H1 (cell line): ENCODE measurements around the gene MCM7. TPM values are rescaled to one million over a fixed set of nuclear protein-coding genes. Genes with fewer than 3 reads are reported as not detected.

ENCODE experiments used
- CTCF ChIA-PET: fragments of 300-600 bp; sonication (Branson Sonifier 250); formaldehyde crosslinking; loops from one replicate; lab custom pipeline; 2021; ENCODE audit not compliant: partially characterized antibody; lab: Charles Lee
- POLR2A ChIA-PET: fragments of 300-600 bp; sonication (Branson Sonifier 250); formaldehyde crosslinking; loops from one replicate; lab custom pipeline; 2021; ENCODE audit warnings: inconsistent platforms; ENCODE audit not compliant: partially characterized antibody; lab: Charles Lee
- DNase-seq, 2 experiments: peaks; one replicate each; pipeline versions ENCODE4 v3.0.0 to v3.0.0-alpha.2; 2010 to 2022; ENCODE audit warnings: low spot score in 2 of 2, low read depth in 1 of 2, mixed read lengths in 1 of 2
- FAIRE-seq: peaks from 2 replicates; lab custom pipeline; 2011; peaks lifted over from hg19 to GRCh38; lab: Jason Lieb, UNC
- H2AFZ ChIP-seq: 2 replicates; pipeline ENCODE4 v1.8.1; 2012; ENCODE audit warnings: low read length, inconsistent platforms
- H2AK5ac ChIP-seq: 2 replicates; pipeline ENCODE4 v1.6.1; 2013; ENCODE audit warnings: low read depth, low read length
- H2BK120ac ChIP-seq: replicated peaks from 2 replicates; pipeline ENCODE3; 2013; ENCODE audit warnings: low read depth, low read length, inconsistent platforms
- H2BK12ac ChIP-seq: 2 replicates; pipeline ENCODE4 v1.6.1; 2013; ENCODE audit warnings: low read depth, low read length
- H2BK15ac ChIP-seq: 2 replicates; pipeline ENCODE4 v1.6.1; 2013; ENCODE audit warnings: low read length
- H2BK20ac ChIP-seq: 2 replicates; pipeline ENCODE4 v1.6.1; 2013; ENCODE audit warnings: low read length
- H2BK5ac ChIP-seq: 2 replicates; pipeline ENCODE4 v1.6.1; 2013; ENCODE audit warnings: low read depth, low read length
- H3K14ac ChIP-seq: 2 replicates; pipeline ENCODE4 v1.6.1; 2013; ENCODE audit warnings: inconsistent platforms; ENCODE audit not compliant: insufficient read length
- H3K18ac ChIP-seq: 2 replicates; pipeline ENCODE4 v1.6.1; 2013; ENCODE audit warnings: low read length; ENCODE audit errors: extremely low read depth
- H3K23ac ChIP-seq: 2 replicates; pipeline ENCODE4 v1.6.1; 2013; ENCODE audit warnings: inconsistent platforms; ENCODE audit not compliant: insufficient read length
- H3K23me2 ChIP-seq: 2 replicates; pipeline ENCODE4 v1.6.1; 2013; ENCODE audit warnings: low read depth, low read length
- H3K27ac ChIP-seq: 2 replicates; pipeline ENCODE4 v1.6.1; 2011; ENCODE audit warnings: low read depth, low read length, inconsistent platforms
- H3K27me3 ChIP-seq, 4 experiments: replicated peaks in 1 of 4; 1 replicate in 1 of 4; 2 replicates in 3 of 4; pipeline versions ENCODE4 v1.6.1 to v1.8.1; 2011 to 2013; ENCODE audit warnings: low read length in 3 of 4, mild to moderate bottlenecking in 3 of 4, inconsistent platforms in 2 of 4, mixed read lengths in 2 of 4, moderate library complexity in 1 of 4; ENCODE audit not compliant: control insufficient read depth in 3 of 4, insufficient read depth in 3 of 4; ENCODE audit errors: extremely low read depth in 1 of 4
- H3K36me3 ChIP-seq, 4 experiments: 2 replicates each; pipeline versions ENCODE4 v1.6.1 to v1.8.1; 2011 to 2013; ENCODE audit warnings: mild to moderate bottlenecking in 4 of 4, low read length in 3 of 4, moderate library complexity in 2 of 4, control low read depth in 1 of 4, inconsistent platforms in 1 of 4; ENCODE audit not compliant: insufficient read depth in 4 of 4, control insufficient read depth in 2 of 4
- H3K4ac ChIP-seq: replicated peaks from 2 replicates; pipeline ENCODE3; 2013; ENCODE audit warnings: low read length, low read depth, mixed read lengths, inconsistent platforms; ENCODE audit not compliant: insufficient read length
- H3K4me1 ChIP-seq, 4 experiments: replicated peaks in 1 of 4; 1 replicate in 1 of 4; 2 replicates in 3 of 4; pipeline versions ENCODE4 v1.6.1 to v1.8.1; 2011 to 2013; ENCODE audit warnings: low read length in 3 of 4, inconsistent platforms in 2 of 4, mixed read lengths in 1 of 4; ENCODE audit not compliant: insufficient read depth in 4 of 4, control insufficient read depth in 3 of 4
- H3K4me2 ChIP-seq, 2 experiments: 2 replicates each; pipeline versions ENCODE4 v1.6.1 to v1.8.1; 2011 to 2013; ENCODE audit warnings: low read depth in 2 of 2, low read length in 2 of 2, control low read depth in 1 of 2, inconsistent platforms in 1 of 2, mild to moderate bottlenecking in 1 of 2; ENCODE audit not compliant: insufficient read depth in 1 of 2
- H3K4me3 ChIP-seq, 4 experiments: fragments of 200-600, 300-600 bp in 1 of 4; sonication (generic), shearing (Covaris generic), sonication (Bioruptor Twin) in 1 of 4; 2 replicates each; pipeline versions ENCODE4 v1.5.1 to v1.8.1; 2011 to 2016; ENCODE audit warnings: low read length in 4 of 4, low read depth in 3 of 4, control low read depth in 2 of 4, inconsistent platforms in 2 of 4, mild to moderate bottlenecking in 2 of 4, mixed read lengths in 1 of 4, moderate library complexity in 1 of 4; ENCODE audit not compliant: insufficient read depth in 2 of 4; ENCODE audit errors: extremely low read depth in 1 of 4
- H3K56ac ChIP-seq: replicated peaks from 2 replicates; pipeline ENCODE3; 2013; ENCODE audit warnings: low read depth, mild to moderate bottlenecking, mixed read lengths, low read length, inconsistent platforms; ENCODE audit not compliant: insufficient read length
- H3K79me1 ChIP-seq: 2 replicates; pipeline ENCODE4 v1.6.1; 2013; ENCODE audit warnings: low read depth, low read length, control low read depth
- H3K79me2 ChIP-seq, 2 experiments: 2 replicates each; pipeline versions ENCODE4 v1.6.1 to v1.8.1; 2012 to 2013; ENCODE audit warnings: low read length in 2 of 2, mild to moderate bottlenecking in 2 of 2, inconsistent platforms in 1 of 2; ENCODE audit not compliant: insufficient read depth in 2 of 2, control insufficient read depth in 1 of 2
- H3K9ac ChIP-seq, 4 experiments: replicated peaks in 1 of 4; 1 replicate in 1 of 4; 2 replicates in 3 of 4; pipeline versions ENCODE4 v1.6.1 to v1.8.1; 2011 to 2013; ENCODE audit warnings: low read depth in 3 of 4, low read length in 3 of 4, control low read depth in 2 of 4, mild to moderate bottlenecking in 2 of 4, moderate library complexity in 2 of 4, inconsistent platforms in 1 of 4; ENCODE audit errors: extremely low read depth in 1 of 4
- H3K9me3 ChIP-seq, 2 experiments: 2 replicates each; pipeline versions ENCODE4 v1.6.1 to v1.8.1; 2012 to 2013; ENCODE audit warnings: mild to moderate bottlenecking in 2 of 2, moderate library complexity in 2 of 2, control low read depth in 1 of 2, inconsistent platforms in 1 of 2, low read depth in 1 of 2, low read length in 1 of 2, mixed read lengths in 1 of 2; ENCODE audit not compliant: insufficient read depth in 2 of 2
- H4K20me1 ChIP-seq, 2 experiments: replicated peaks in 1 of 2; 2 replicates each; pipeline versions ENCODE3 to v1.8.1; 2011 to 2013; ENCODE audit warnings: inconsistent platforms in 2 of 2, low read length in 2 of 2, mild to moderate bottlenecking in 1 of 2; ENCODE audit not compliant: insufficient read depth in 2 of 2, control insufficient read depth in 1 of 2
- H4K5ac ChIP-seq: 2 replicates; pipeline ENCODE4 v1.6.1; 2013; ENCODE audit warnings: low read length, low read depth, mixed read lengths, inconsistent platforms; ENCODE audit not compliant: insufficient read length
- H4K8ac ChIP-seq: 2 replicates; pipeline ENCODE4 v1.8.0; 2013; ENCODE audit warnings: mild to moderate bottlenecking, moderate library complexity, low read length, inconsistent platforms; ENCODE audit not compliant: insufficient read depth; ENCODE audit errors: extremely low read depth
- H4K91ac ChIP-seq: replicated peaks from 2 replicates; pipeline ENCODE3; 2013; ENCODE audit warnings: low read length, mixed read lengths, inconsistent platforms; ENCODE audit not compliant: insufficient read length
- CHD1 ChIP-seq: IDR thresholded peaks from 2 replicates; pipeline ENCODE4 v1.6.1; 2012; ENCODE audit warnings: low read depth, low read length, improper control_type of control experiment
- POU5F1 ChIP-seq: IDR thresholded peaks from 2 replicates; pipeline ENCODE4 v1.6.1; 2011; ENCODE audit warnings: low read depth, mild to moderate bottlenecking, low read length, moderate library complexity
- SP4 ChIP-seq: IDR thresholded peaks from 2 replicates; pipeline ENCODE4 v1.6.1; 2012; ENCODE audit warnings: low read length, inconsistent platforms
- WGBS, 2 experiments: shearing (Covaris generic) in 1 of 2; methylation state at CpG; one replicate each; pipeline versions ENCODE4 v1.1.6 to v1.1.7; 2013 to 2015; ENCODE audit warnings: low lambda C conversion rate in 2 of 2, mixed read lengths in 2 of 2, inconsistent platforms in 1 of 2, low coverage in 1 of 2, missing lambda C conversion rate in 1 of 2; ENCODE audit not compliant: insufficient replicate concordance in 2 of 2, insufficient coverage in 1 of 2, insufficient read length in 1 of 2; ENCODE audit errors: extremely low coverage in 1 of 2, missing lambda C conversion rate in 1 of 2; 5-methylcytosine and 5-hydroxymethylcytosine counted together
- polyA plus RNA-seq, 7 experiments: library from polyadenylated mRNA; depleted of rRNA in 3 of 7; stranded (reverse) in 5 of 7; unstranded in 2 of 7; fragments of >200 nt in 5 of 7; fragments of 200-250 nt in 2 of 7; gene quantifications; 1 replicate in 5 of 7; 2 replicates in 1 of 7; 4 replicates in 1 of 7; pipeline versions ENCODE4 v1.2.1 to v1.2.3, GENCODE V29; 2011 to 2013; ENCODE audit warnings: missing spikeins in 2 of 7, mixed read lengths in 2 of 7
- total RNA-seq: library from RNA; stranded (reverse); fragmentation: NEBNext Ultra II Directional; extraction: Animal tissue kit (Norgen Biotek cat#: 25700); gene quantifications from 2 replicates; pipeline ENCODE4 v1.2.1, GENCODE V29; 2021

Gene MCM7
- total and polyA plus RNA-seq, 2 of the 8 experiments (the other 6 are each of a cell fraction or from before 2014, with no cell fraction given) = 313 to 344 TPM

DNA sequence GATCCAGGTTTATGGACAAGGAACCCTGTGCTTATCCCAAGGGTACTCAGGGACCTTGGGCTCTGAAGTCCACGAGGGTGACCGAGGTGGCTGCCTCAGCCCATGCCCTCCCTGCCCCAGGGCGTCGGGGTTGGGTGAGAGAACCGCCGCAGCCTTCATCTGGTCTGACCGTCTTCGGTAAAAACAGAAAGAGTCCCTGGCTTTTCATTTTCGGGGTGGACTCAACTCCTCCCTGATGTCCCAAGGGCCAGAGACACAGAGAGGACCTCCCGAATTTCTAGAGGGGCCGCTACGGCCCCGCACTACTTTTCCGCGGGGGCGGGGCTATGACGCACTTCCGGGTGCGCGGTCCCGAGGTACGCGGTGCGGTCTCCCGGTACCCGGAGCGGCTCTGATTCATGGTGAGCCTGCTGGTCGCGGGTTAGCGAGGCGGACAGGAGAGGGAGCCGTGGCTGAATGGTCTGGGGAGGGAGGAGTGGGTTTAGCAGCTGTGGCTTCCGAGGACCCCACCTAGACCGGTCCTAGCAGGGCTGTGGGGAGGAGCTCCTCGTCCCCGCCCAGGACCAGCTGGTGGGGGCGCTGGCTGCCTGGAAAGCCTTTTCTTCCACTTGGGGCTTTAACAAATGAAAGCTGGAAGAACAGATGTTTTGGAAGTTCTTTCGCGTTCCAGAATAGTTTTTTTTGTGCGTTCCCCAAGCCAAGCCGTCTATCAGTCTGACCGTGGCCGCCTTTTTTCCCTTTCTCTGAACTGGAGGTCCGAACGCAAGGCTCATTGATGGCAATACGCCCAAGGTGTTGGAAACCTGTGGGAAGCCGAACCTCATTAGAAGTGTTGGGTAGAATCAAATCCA lies 51.5 kb downstream of the MCM7 start, which contains the start of gene ZSCAN21:
ZSCAN21 (plus strand) TSS at position 334 of the 851 bp plus-strand sequence. CDS start 7,233 bp downstream, outside the sequence.
- no peak within 1 kb of the TSS; the same call in 1 of the 2 replicates for H2BK15ac ChIP-seq
- peak within 1 kb of the TSS; percentile 86 for H3K27ac ChIP-seq
- peak within 1 kb of the TSS; percentile 71 to 91 (median 84) for H3K9ac ChIP-seq
- H4K5ac ChIP-seq = peak within 1 kb of the TSS; percentile 84
- H3K4me1 ChIP-seq = peaks cover 0 to 3% (median 0%) of the 10 kb centered on the region in 4 experiments; a peak in 3 of 7 replicates
- H3K18ac ChIP-seq = peak within 1 kb of the TSS; percentile 87
- peak within 1 kb of the TSS; percentile 97; the same call in 1 of the 2 replicates for H4K8ac ChIP-seq
- no peaks in the 10 kb centered on the region for H3K9me3 ChIP-seq
- peaks cover 0 to 1% (median 0%) of the 10 kb centered on the region in 4 experiments; a peak in 1 of 7 replicates for H3K27me3 ChIP-seq
- no peak within 1 kb of the TSS for H2AK5ac ChIP-seq
- peaks cover 0 to 8% (median 0%) of the 10 kb centered on the region in 4 experiments; a peak in 4 of 8 replicates for H3K36me3 ChIP-seq
- peaks cover 0 to 36% of the 10 kb centered on the region in 2 experiments; a peak in 3 of 4 replicates for H3K79me2 ChIP-seq
- H2BK5ac ChIP-seq = peak within 1 kb of the TSS; percentile 78
- H3K23me2 ChIP-seq = peaks cover 6% of the 10 kb centered on the region; the same call in 1 of the 2 replicates
- H2BK20ac ChIP-seq = peak within 1 kb of the TSS; percentile 15; the same call in 1 of the 2 replicates
- H3K4me2 ChIP-seq = peak within 1 kb of the TSS; percentile 68 to 76
- no peak within 1 kb of the TSS for H3K23ac ChIP-seq
- H2AFZ ChIP-seq = peak within 1 kb of the TSS; percentile 75; the same call in 1 of the 2 replicates
- ChIA-PET POLR2A (interaction anchor here (0.8 to 18.6 kb wide), 18 partner anchors 9 to 52 kb away, joined by 3 to 294 read pairs (median 3); partner anchors contain the start of genes COPS6, ZKSCAN1 and ZNF3), CTCF (interaction anchor here (0.6 to 1.4 kb wide), 7 partner anchors 34 to 1288 kb away, joined by 3 to 4 read pairs (median 3); partner anchors contain the start of genes GJC3 and ZKSCAN1)
- peak within 1 kb of the TSS; percentile 19 for H2BK120ac ChIP-seq
- H4K91ac ChIP-seq = no peak within 1 kb of the TSS
- peak within 1 kb of the TSS; percentile 79 to 98 (median 86) for H3K4me3 ChIP-seq
- no peak within 1 kb of the TSS for H3K14ac ChIP-seq
- peaks cover 0 to 2% of the 10 kb centered on the region in 2 experiments for H4K20me1 ChIP-seq
- FAIRE-seq = no peak
- H3K4ac ChIP-seq = no peak within 1 kb of the TSS
- H3K79me1 ChIP-seq = peaks cover 7% of the 10 kb centered on the region; the same call in 1 of the 2 replicates
- peak; percentile 34 to 95 for DNase-seq
- WGBS, 2 experiments = 7% methylated on average over 45 of the region's 47 CpGs; no CpG with 5 or more reads in 1 of the 2 experiments
- H3K56ac ChIP-seq = peak within 1 kb of the TSS; percentile 47
- peak within 1 kb of the TSS; percentile 39; the same call in 1 of the 2 replicates for H2BK12ac ChIP-seq
- TF ChIP-seq POU5F1 (no peak), SP4 (no peak), CHD1 (no peak)
